GM21447 (cell line): Measurements from ENCODE around the gene CDH3.
"Not testable (repeated sequence)": the region's sequence is repeated elsewhere in the genome, so short reads cannot be mapped to it uniquely, and the experiment has no call there.

Experiments used
- ATAC-seq: cut with Tn5 transposase; IDR thresholded peaks from one replicate; pipeline ENCODE4 v1.9.1; 2021; ENCODE audit not compliant: unreplicated experiment

Gene CDH3

DNA sequence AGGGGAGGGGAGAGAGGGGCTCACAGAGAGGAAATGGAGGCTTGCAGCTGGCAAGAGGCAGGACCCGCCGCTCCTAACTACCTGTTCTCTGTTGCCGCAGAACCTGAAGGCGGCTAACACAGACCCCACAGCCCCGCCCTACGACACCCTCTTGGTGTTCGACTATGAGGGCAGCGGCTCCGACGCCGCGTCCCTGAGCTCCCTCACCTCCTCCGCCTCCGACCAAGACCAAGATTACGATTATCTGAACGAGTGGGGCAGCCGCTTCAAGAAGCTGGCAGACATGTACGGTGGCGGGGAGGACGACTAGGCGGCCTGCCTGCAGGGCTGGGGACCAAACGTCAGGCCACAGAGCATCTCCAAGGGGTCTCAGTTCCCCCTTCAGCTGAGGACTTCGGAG is 53.0 kb downstream of the CDH3 start:
- ATAC-seq: no peak

DNA sequence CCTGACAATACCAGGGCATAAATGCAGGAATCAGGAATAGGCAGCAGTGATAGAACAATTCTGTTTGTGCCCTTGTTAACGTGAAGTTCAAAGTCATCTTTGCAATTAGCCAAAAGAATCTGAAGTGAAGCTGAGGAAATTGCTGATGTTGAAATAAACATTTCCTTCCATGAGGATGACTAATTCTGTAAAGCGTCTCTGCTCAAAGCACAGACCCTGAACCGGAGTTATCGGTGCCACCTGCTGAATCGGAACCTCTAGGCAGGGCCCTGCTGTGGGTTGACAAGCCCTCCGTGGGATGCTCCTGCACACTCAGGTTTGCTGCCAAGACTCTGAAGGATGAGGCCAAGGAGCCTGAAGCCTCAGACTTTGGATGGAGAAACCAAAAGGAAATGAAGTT is 55.0 kb downstream of the CDH3 start:
- ATAC-seq: no peak

DNA sequence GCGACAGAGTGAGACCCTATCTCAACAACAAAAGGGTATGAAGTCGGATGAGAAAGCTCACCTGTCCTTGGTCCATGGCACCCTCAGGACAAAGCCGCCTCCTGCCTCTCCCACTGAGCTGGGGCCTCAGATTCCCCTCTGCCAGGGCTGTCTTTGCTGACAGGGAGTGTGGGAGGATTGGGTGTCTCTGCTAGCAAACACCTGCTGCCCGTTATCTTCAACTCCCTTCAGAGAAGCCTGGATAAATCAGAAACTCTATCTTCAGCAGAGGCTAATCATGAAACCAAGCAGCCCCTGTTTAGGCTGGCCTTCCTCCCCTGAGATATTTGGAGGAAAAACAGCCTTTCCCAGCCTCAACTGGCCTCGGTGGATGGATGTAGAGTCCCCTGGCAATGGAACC is 55.7 kb downstream of the CDH3 start:
- no peak for ATAC-seq

DNA sequence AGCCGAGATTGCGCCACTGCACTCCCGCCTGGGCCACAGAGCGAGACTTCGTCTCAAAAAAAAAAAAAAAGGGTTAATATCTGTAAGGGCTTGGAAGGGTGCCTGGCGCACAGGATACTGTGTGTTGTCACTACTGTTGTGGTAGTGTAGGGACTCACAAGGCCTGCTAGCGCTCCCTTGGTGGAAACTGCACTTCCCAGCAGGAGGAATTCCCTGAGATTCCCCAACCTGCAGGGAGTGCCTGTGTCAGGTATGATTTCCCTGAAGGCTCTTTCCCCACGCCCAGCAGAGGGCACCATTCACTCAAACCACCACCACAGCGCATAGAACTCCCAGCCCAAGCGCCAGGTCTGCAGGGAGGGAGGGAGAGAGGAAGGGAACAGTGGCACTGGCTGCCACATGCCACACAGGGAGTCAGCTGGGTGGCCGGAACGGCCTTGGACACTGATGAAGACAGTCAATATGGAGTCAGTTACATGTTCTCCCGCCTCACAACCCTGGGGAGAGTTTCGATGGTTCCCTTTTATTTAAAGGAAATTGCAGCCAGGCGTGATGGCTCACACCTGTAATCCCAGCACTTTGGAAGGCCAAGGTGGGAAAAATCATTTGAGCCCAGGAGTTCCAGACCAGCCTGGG is 59.2 kb downstream of the CDH3 start:
- ATAC-seq: no peak

DNA sequence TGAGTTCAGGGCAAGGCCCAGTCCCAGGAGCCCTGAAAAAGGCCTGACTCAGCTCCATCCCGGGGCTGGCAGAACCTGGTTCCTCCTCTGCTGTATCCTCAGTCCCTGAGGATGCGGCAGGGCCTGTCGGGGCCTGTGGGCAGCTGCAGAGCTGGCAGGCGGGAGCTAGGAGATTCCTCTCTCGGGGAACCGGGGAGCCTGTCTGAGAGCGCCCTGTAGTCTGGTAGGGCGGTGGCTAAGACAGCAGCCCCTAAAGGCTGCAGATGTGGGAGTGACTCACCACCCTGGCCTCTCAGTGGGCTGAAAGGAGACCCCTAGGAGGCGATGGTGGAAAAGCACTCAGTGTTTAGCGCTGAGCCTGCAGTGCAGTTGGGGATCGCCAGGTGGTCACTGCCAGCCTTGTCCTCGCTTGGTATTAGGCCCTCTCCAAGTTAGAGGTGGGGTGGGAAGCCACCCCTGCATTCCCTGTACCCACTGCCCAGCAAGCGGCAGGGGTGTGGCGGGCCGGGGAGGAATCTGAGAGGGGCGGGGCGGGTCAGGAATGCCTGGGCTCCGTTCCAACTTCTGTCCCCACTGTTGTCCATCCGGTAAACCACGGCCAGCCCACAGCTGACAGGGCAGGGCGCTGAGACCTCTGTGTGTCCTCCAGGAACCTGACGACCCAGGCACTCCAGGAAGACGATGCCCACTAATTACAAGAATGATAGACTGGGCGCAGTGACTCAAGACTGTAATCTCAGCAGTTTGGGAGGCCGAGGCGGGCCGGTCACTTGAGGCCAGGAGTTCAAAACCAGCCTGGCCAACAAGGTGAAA is 62.4 kb downstream of the CDH3 start:
- no peak for ATAC-seq

DNA sequence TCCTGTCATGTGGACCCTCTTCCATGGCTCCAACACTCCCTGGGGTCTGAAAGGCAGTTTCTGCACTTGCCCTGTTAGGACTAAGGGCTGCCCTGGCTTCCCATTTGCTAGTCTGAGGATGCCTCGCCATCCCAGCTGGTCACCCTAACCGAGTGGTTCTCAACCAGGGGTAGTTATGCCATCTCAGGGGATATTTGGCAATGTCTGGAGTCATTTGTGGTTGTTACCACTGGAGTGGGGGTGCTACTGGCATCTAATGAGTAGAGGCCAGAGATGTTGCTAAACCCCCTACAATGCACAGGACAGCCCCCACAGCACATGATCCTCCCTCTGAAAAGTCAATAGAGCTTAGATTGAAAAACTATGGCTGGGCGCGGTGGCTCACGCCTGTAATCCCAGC is 65.1 kb downstream of the CDH3 start:
- no peak for ATAC-seq

DNA sequence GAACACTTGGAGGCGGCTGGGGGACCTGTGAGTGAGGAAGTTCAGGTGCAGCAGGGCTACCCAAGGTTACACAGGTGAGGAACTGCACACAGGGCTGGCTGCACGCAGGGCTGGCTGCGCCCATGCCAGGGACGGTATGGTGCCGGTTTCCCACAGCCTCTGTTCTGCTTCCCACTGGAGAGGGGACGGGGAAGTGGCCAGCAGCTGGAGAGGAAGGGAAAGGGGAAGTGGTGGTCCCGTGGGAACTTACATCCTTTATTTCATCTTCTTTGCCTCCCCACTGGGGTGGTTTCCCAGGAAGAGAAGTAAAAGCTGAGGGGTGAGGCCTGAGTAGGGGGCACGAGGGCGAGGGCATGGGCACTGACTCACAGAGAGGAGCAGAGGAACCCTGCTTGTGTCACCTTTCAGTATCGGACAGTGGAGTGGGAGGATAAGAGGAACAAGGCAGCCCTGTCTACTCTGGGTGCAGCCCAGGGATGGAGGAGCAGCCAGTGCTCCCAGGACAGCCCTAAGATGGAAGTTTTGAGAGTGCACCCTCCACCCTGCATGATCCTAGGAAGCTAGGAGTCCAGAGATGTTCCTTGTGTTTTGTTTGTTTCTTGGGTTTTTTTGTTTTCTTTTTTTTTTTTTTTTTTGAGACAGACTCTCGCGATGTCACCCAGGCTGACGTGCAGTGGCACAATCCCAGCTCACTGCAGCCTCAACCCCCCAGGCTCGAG is 66.5 kb downstream of the CDH3 start:
- no peak for ATAC-seq

DNA sequence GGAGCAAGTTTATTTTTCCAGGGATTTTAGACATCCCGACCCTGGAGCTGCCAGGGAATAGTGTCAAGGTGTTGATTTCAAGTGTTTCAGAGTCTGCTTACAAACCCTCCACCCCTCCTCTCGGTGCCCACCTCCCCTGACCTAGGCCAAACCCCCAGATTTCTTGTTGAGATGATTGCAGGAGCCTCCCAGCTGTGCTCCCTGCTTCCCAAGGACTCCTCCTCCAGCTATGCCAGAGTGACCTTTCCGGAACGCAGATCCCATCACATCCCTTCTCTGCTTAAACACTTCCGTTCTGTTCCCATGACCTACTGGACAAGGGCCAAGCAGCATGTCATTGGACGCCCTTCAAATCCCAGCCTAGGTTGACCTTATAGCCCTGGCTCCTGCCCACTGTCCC is 68.3 kb downstream of the CDH3 start:
- no peak for ATAC-seq

DNA sequence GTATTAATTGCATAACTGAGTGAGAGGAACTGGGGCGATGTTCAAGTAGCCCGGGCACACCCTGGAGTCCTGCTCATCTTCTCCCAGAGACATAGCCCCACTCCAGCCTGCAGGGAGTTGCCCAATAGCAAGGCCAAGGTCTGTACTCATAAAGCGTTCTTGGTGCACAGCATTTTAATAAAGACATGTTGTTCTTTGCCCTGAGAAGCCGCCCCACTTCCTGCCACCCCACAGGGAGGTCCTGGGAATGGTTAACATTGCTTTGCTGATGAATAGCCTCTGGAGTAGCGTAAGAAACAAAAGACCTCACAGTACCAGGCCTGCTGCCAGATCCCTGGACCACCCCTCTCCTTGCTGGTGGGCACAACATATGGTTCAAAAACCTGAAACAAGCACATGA is 70.4 kb downstream of the CDH3 start:
- ATAC-seq: no peak

DNA sequence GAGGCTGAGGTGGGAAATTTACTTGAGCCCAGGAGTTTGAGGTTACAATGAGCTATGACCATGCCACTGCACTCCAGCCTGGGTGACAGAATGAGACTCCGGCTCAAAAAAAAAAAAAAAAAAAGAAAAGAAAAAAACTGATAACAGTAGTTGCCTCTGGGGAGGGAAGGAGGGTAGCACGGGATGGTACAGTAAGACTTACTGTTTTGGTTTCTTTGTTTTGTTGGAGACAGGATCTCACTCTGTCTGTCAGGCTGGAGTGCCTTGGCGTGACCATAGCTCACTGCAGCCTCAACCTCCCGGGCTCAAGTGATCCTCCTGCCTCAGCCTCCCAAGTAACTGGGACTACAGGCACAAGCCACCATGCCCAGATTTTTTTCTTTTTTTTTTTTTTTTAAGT is 71.4 kb downstream of the CDH3 start:
- not testable (repeated sequence) for ATAC-seq

DNA sequence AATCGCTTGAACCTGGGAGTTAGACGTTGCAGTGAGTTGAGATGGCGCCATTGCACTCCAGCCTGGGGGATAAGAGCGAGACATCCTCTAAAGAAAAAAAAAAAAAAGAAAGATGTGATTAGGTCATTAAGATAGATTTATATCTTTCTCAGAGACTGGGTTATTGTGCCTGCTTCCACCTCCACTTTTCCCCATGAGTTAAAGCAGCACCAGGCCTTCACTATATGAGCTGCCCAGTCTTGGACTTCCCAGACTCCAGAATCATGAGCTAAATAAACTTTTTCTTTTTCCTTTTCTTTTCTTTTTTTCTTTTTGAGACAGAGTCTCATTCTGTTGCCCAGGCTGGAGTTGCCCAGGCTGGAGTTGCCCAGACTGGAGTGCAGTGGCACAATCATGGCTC is 72.6 kb downstream of the CDH3 start:
- no peak for ATAC-seq

DNA sequence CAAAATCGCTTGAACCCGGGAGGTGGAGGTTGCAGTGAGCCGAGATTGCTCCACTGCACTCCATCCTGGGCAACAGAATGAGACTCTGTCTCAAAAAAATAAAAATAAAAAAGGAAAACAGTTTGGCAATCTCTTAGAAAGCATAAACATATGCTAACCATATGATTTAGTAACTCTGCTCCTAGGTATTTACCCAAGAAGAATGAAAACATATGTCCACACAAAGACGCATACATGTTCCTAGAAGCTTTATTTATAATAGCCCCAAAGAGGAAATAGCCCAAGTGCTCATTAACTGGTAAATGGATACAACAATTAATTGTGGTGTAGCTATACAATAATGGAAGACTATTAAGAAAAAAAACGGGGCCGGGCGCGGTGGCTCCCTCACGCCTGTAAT is 73.5 kb downstream of the CDH3 start:
- ATAC-seq: no peak

DNA sequence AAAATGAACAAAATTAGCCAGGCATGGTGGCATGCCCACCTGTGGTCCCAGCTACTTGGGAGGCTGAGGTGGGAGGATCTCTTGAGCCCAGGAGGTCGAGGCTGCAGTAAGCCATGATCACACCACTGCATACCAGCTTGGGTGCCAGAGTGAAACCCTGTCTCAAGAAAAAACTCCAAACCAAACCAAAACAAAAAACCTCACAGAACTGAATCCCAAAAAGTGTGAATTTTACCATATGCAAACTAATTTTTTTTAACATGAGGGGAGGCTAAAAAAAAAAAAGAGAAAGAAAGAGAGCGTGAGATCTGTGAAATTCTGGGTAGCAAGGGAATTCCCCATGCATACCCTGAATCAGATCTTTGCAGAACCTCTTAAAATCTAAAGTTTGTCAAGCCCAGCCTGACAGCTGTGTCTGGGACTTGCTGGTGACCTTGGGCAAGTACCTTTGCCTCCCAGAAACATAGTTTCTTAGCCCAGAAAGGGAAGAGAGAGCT is 74.9 kb downstream of the CDH3 start:
- peak; percentile 87 for ATAC-seq

DNA sequence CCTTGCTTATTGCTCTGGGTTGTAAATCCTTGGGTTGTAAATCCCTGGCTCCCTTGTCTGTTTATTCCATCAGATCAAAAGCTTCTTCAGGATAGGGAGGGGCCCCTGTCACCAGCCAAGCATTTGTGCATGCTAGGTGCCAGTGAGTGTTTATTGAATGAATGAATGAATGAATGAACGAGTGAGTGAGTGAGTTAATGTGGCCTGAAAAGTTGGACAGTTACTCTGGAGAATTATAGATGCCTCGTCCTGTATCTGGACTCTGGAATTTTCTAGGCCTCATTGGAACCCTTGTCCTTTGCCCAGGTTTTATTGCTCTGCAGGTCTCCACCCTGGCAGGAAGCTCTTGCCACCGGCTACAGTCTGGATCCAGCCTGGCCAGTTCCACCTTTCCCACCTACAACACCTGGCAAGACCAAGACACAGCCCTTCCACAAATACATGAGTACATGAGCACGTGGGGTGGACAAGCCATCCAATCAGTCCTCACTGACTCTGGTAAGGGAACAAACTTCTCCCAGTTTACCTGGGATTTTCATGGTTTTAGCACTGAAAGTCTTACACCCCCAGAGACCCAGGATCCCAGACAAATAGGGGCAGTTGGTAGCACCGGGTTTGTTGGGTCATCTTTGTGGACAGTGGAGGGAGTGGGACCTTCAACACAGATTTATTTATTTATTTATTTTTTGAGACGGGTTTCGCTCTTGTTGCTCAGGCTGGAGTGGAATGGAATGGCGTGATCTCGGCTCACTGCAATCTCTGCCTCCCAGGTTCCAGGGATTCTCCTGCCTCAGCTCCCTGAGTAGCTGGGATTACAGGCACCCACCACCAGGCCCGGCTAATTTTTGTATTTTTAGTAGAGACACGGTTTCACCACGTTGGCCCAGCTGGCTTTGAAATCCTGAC is 77.3 kb downstream of the CDH3 start:
- ATAC-seq: no peak

DNA sequence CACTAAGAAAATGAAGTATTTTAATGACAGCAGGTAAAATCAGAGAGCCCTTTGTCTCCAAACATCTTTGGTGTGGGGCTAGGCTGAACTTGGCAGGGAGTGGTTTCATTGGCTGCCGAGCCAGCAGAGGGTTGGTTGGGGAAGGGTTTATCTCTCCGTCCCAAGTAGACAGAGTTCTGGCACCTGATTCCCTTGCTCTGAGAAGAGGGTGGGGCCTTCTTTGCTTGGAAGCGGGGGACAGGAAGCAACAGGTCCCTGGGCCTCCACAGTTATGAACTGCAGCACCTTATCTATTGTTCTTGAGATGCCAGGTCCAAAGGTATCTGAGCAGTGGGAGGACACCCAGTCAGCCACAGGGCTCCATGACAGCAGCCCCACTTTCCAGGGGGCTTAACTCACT is 79.7 kb downstream of the CDH3 start:
- ATAC-seq: no peak

DNA sequence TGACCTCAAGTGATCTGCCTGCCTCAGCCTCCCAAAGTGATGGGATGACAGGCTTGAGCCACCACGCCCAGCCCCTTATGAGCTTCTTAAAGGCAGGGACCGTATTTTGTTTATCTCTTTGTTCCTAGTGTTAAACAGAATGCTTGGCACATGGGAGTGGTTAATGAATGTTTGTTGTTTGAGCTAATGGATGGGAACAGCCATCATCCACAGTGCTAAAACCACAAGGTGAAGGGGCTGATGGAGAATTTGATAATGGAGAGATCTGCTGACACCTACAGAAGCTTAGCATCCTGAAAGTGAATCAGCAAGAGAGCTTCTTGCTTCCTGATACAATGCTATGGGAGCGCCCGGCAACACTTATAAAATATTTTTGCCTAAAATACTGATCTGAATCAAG is 83.4 kb downstream of the CDH3 start:
- no peak for ATAC-seq

DNA sequence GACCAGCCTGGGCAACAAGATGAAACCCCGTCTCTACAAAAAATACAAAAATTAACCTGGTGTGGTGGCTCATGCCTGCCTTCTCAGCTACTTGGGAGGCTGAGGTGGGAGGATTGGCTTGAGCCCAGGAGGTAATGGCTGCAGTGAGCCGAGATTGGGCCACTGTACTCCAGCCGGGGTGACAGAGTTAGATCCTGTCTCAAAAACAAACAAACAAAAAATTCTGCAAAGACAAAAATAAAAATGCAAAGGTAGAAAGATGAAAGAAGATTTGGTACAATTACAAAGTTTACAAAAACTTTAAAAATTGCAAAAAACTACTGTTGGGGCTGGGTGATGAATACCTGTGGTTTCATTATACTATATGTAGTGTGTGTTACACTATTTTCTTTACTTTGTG is 86.5 kb downstream of the CDH3 start:
- no peak for ATAC-seq

DNA sequence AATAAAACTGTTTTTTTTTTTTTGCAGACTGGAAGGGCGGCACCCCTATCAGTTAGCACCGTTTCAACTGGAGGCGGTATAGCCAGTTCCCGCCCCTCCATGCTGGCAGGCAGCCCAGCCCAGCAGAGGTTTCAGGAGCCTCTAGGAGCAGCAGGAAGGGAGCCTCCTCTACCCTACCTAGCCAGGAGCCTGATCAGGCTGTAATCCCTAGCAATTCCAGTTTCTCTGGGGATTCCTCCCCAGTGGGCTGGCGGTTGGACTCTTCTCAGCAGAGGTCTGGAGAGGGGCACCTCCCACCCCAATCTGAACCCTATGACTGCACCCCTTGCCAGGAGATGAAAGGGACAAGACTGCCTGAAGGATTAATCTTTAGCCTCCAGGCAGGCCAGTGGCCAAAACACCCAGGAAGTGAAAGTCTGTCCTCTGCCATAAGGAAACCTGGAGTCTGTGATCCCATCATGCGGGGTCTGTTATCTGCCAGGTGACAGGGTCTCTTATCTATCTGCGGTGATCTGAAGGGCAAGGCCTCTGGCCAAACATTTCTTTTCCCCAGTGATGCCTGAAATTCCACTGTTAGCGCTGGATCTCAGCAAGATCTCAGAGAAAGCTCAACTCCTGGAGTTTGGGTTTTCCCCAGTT is 87.1 kb downstream of the CDH3 start:
- no peak for ATAC-seq

DNA sequence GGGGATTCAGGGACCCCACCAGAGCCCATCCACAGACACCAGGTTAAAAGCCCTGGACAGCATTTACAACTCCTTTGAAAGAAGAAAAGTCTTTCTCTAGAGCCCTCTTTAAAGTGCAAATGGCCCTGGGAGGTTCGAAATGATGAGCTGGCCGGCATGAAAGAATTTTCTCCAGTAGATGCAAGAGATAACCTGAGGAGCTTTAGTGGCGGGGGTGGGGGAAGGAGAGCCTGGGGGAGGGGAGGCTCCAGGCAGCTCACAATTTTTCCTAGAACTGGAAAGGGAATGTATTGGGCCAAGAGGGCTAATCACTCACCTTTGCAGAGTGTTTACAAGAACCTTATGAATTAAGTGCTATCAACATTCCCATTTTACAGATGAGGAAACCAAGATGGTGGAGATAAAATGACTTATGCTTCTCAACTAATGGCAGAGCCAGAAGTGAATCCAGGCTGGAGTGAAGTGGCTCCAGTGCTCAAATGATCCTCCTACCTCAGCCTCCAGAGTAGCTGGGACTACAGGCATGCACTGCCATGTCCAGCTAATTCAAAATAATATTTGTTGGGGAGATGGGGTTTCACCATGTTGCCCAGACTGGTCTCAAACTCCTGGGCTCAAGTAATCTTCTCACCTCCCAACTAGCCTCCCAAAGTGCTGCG is 87.8 kb downstream of the CDH3 start:
- no peak for ATAC-seq

DNA sequence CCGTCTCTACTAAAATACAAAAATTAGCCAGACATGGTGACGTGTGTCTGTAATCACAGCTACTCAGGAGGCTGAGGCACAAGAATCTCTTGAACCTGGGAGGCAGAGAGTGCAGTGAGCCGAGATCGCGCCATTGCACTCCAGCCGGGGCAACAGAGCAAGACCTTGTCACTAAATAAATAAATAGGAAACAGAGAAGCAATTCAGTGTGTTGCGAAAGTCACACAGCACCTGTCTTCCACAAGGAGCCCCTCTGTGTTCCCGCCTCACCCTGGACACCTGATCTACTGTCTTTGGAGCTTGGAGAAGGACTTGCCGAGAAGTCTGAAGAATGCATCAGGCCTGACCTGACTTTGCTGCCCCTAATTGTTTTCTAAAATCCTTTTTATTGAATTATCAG is 88.5 kb downstream of the CDH3 start:
- no peak for ATAC-seq
